Measurements from ENCODE around the gene TTC7B.

The TTC7B gene

GRCh38 chr14:90773705-90774104 lies 42.5 kb downstream of the TTC7B start:
- TF ChIP-seq RAD21 (IDR thresholded peaks at IDR 0.05; ENCODE audit: low read depth) (no peak), TEAD4 (IDR thresholded peaks at IDR 0.05) (no peak), NFIC (IDR thresholded peaks at IDR 0.05) (no peak), FOXM1 (IDR thresholded peaks at IDR 0.05; ENCODE audit: borderline replicate concordance, low read depth) (no peak), TAF1 (IDR thresholded peaks at IDR 0.05; ENCODE audit: low read depth) (no peak), CREB1 (IDR thresholded peaks at IDR 0.05; ENCODE audit: low read depth) (no peak), TCF12 (IDR thresholded peaks at IDR 0.05; ENCODE audit: low read depth) (no peak), YY1 (IDR thresholded peaks at IDR 0.05; ENCODE audit: low read depth) (no peak), MAX (IDR thresholded peaks at IDR 0.05) (no peak), CEBPB (IDR thresholded peaks at IDR 0.05) (no peak), EP300 (IDR thresholded peaks at IDR 0.05; ENCODE audit: borderline replicate concordance) (no peak), REST (IDR thresholded peaks at IDR 0.05; ENCODE audit: low read depth) (no peak), EGR1 (IDR thresholded peaks at IDR 0.05) (no peak)

- TF ChIP-seq TEAD4 (IDR thresholded peaks at IDR 0.05) = no peak
Measured at GRCh38 chr14:90773196-90773486, 43.1 kb downstream of the TTC7B start.

- TF ChIP-seq TCF12 (IDR thresholded peaks at IDR 0.05; ENCODE audit: low read depth) = no peak
- no peak for TF ChIP-seq TEAD4 (IDR thresholded peaks at IDR 0.05)
- TF ChIP-seq MAX (IDR thresholded peaks at IDR 0.05) = no peak
- TF ChIP-seq REST (IDR thresholded peaks at IDR 0.05; ENCODE audit: low read depth) = no peak
- no peak for TF ChIP-seq EP300 (IDR thresholded peaks at IDR 0.05; ENCODE audit: borderline replicate concordance)
- TF ChIP-seq USF1 (IDR thresholded peaks at IDR 0.05) = no peak
- TF ChIP-seq CEBPB (IDR thresholded peaks at IDR 0.05) = no peak
- TF ChIP-seq ZBTB7A (IDR thresholded peaks at IDR 0.05; ENCODE audit: low read depth) = no peak
- no peak for TF ChIP-seq NFIC (IDR thresholded peaks at IDR 0.05)
- TF ChIP-seq FOXM1 (IDR thresholded peaks at IDR 0.05; ENCODE audit: borderline replicate concordance, low read depth) = no peak
Measured at GRCh38 chr14:90767899-90768298, 48.3 kb downstream of the TTC7B start.

GRCh38 chr14:90760591-90761316 lies 55.5 kb downstream of the TTC7B start:
- no peak for TF ChIP-seq REST (IDR thresholded peaks at IDR 0.05; ENCODE audit: low read depth)
- no peak for TF ChIP-seq CEBPB (IDR thresholded peaks at IDR 0.05)
- peak; percentile 24; the same call in 1 of the 2 replicates for TF ChIP-seq RAD21 (IDR thresholded peaks at IDR 0.05; ENCODE audit: low read depth)

GRCh38 chr14:90760078-90760444 lies 56.2 kb downstream of the TTC7B start:
- no peak for TF ChIP-seq TEAD4 (IDR thresholded peaks at IDR 0.05)
- no peak for TF ChIP-seq REST (IDR thresholded peaks at IDR 0.05; ENCODE audit: low read depth)
- TF ChIP-seq NFIC (IDR thresholded peaks at IDR 0.05) = no peak
- TF ChIP-seq CREB1 (IDR thresholded peaks at IDR 0.05; ENCODE audit: low read depth) = no peak
- no peak for TF ChIP-seq MAX (IDR thresholded peaks at IDR 0.05)
- TF ChIP-seq FOXM1 (IDR thresholded peaks at IDR 0.05; ENCODE audit: borderline replicate concordance, low read depth) = no peak
- TF ChIP-seq TAF1 (IDR thresholded peaks at IDR 0.05; ENCODE audit: low read depth) = no peak
- TF ChIP-seq CEBPB (IDR thresholded peaks at IDR 0.05) = no peak
- TF ChIP-seq EP300 (IDR thresholded peaks at IDR 0.05; ENCODE audit: borderline replicate concordance) = no peak
- TF ChIP-seq USF1 (IDR thresholded peaks at IDR 0.05) = no peak
- TF ChIP-seq ZBTB7A (IDR thresholded peaks at IDR 0.05; ENCODE audit: low read depth) = no peak
- TF ChIP-seq TCF12 (IDR thresholded peaks at IDR 0.05; ENCODE audit: low read depth) = no peak
- no peak for TF ChIP-seq EGR1 (IDR thresholded peaks at IDR 0.05)
- no peak for TF ChIP-seq RAD21 (IDR thresholded peaks at IDR 0.05; ENCODE audit: low read depth)
- no peak for TF ChIP-seq YY1 (IDR thresholded peaks at IDR 0.05; ENCODE audit: low read depth)
